Pulmonary artery endothelial cell (primary cell): ENCODE measurements around the gene NFATC1. TPM values are rescaled to one million over a fixed set of nuclear protein-coding genes. Genes with fewer than 3 reads are reported as not detected.

Experiments used
- DNase-seq: peaks from one replicate; pipeline ENCODE4 v3.0.0-alpha.2; 2011; ENCODE audit warnings: low read depth, low spot score
- total RNA-seq: library from RNA; depleted of rRNA; stranded (reverse); fragments of >200 nt; gene quantifications from 2 replicates; pipeline ENCODE4 v1.2.3, GENCODE V29; 2014

NFATC1 gene
- total RNA-seq, 1 donor from 2014 or later, result 4.5 TPM

DNA sequence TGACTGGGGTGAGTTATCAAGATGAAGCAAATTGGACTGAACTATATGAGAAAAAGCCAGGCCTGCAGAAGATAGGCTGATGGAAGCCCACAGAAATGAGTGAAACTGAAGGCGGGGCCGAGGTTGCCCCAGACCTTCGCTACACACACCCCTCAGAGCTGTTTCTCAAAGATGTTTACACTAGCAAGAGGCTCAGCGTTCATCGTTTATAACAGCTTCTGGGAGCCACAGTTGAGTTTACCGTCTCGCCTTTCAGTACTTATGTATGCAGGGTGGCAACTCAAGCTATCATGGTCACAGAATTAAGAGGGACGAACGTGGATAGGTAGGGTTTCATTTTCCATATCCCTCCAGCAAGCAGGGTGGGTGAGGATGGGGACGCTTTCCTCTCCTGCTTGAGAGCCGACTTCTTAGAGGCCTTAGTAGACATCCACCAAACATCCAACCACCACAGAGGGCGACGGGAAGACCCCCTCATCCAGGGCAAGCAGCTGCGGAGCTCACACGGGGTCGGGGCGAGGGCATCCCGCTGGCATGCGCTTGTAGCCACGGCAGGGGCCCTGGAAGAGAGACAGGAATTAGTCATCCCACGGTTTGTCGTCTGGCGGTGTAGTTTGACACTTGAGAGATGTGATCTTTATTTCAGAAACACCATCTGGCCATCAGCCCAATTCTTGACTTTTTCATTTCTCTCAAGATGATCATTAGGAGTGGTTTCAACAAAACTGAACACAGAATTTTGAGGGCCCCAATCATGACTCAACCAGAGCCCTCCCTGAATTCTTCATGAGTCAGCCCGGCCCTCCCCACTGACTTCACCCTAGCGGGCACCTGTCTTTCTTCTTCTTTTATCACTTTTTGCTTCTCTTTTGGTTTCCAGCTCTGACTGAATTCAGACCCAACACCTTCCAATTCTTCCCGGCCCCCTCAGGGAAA lies 174.8 kb downstream of the NFATC1 start:
- no peak for DNase-seq

DNA sequence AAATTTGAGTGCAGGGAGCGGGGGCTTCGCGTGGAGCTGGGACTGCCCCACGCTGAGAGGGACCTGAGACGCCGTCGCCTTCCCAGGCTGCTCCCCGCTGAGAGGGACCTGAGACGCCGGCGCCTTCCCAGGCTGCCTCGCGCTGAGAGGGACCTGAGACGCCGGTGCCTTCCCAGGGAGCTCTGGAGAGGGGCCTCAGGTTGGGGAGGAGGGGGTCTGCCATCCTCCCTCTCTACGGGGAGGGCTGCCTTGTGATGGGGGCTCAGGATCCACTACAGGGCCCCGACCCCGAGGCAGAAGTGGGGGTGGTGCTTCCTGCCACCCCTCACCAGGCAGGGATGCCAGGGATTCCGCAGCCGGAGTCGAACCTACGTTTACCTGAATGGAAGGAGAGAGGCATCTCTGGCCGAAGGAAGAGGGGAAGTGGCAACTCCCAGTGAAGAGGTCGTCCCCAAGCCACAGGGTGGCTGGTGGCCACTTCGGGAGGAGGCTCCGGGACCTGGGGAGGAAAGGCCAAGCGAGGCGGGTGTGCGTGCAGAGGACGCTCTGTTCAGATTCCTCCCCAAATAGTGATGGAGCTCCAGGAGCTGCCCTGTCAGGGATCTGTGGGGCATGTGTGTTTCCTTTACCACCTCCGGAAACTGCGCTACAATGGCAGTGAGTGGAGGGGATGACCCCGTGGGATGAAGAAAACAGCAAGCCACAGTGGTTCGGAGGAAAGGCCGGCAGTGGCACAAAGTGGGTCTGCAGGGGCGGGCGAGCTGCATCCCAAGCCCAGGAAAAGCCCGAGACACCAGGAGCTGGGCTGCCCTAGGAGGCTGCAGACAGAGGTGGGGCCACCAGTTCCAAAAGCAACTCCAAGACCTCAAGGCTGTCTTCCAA lies 175.7 kb downstream of the NFATC1 start:
- no peak for DNase-seq

DNA sequence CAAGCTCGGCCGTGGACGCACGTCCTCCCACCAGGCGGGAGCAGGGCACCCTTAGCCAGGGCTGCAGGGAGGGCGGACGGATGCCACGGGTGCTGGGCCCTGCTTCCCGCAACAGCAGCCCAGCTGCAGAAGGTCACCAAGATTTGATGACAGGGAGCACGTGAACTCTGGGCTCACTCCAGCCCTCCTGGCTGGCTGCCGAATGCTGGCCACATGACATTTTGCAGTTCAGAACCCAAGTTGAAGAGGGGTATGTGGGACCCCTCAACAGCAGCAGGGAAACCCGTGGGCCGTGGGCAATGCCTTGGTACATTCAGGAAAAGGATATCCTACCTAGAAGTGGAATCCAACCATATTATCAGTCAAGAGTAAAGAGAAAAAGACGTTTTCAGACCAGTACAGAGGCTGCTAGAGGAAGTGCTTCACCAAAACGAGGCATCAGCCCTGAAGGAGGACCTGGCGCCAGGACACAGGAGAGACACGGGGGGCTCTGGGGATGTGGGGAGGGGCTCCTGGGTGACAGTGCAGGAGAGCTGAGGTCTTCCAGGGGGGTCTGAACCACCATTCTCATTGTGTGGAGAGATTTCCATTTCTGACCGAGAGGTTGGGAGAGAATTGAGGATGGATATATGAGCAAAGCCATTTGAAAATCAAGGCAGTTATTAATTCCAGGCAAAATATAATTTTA lies 176.5 kb downstream of the NFATC1 start:
- DNase-seq, result no peak

DNA sequence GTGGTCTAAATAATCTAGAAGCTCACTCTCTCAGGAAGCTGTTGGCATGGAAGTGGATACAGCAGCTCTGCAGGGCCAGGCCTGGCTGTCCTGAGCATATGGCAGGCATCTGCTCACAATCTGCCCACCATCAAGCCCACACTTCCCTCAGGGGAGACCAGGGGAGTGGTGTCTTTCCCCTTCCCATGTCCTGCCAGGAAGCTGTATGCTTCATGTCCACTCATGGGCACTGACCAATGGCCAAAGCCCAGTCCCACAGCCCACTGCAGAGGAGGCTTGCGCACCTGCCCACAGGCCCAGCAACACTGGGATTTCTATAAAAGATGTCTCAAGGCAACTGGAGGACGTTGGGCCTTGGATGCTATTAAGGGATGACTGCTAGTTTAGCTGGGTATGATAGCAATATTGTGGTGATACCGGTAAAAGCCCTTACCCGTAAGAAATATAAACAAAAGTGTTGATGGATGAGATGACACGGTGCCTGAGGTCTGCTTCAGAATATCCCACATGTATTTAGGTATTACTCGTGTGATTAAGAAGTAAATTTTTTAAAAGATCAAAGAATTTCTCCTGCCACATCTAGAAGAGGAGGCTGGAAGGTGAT lies 177.2 kb downstream of the NFATC1 start:
- DNase-seq, result no peak

DNA sequence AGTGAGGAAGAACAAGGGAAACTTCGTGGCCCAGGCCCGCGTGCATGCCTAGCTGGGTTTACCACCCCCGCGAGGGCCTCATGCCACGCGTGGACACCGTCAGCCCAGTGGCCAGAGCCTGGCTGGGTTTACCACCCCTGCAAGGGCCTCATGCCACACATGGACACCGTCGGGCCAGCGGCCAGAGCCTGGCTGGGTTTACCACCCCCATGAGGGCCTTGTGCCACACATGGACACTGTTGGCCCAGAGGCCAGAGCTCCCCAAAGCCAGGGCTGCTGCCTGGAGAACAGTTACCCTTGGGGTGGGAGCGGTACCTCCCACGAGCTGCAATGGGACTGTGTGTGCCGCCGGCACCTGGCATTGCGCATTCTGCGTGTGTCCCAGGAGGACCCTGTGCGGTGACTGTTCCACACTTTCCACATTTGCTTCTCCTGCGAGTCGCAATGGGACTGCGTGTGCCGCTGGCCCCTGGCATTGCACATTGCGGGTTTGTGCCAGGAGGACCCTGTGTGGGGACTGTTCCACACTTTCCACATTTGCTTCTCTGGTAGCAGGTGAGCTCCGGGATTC lies 178.3 kb downstream of the NFATC1 start:
- DNase-seq, result no peak

DNA sequence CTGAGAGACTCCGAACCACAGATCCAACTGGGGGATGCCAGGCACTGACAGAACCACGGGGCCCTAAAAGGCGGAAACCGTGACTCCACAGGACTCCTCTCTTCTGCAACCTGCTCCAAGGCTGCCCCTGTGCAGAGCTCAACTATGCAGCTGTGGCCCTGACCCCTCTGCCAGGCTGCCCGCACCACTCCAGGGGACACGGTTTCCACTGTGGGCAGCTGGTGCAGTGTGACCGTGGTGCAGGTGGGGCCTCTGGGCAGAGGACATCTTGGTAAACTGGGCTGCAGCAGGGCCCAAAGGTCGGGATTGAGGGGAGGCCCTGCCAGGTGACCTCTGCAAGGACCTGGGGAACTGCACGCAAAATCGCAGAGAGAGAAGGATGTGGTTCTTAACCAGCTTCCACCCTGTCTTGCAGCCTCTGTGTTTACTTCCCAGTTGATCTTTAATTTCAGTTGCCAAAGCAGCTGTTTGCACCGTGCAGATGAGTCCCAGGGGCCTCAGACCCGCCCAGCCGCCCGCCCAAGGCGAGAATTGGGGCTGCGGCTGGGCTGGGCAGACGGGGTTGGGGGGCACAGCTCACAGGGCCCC lies 179.3 kb downstream of the NFATC1 start:
- no peak for DNase-seq

DNA sequence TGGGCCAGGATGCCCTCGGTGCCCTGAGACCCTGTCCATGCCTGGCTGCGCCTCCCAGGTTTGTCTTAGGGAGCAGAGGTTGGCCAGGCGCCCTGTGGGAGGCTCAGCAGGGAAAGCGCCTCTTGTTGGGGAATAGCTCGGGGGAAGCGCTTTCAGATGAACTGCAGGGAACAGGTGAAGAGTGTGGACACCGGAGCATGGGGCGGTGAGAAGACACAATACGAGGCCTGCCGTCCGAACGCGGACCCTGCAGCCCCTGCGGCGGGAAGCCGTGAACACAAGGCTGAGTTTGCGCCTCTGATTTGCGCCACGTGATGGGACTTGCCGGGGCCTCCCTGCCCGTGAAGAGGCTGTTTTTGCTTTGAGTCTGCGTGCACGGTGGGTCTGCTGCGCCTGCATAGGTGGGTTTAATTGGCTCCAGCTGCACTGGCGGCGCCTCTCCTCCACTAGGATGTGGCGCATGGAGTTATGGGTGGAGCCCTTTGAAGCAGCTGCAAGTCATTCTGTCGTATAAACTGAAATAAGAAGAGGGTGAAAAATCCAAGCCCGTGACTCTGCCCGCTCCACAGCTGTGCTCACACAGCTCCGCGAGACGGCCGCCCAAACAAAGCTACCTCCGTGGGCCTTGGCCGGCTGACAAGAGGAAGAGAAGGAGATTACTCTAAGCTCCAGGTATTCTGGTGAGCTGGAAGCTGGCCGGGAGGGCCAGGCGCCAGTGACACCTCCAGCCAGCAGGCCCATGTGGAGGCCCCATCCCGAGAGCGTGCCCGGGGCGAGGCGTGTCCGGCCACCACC lies 180.4 kb downstream of the NFATC1 start:
- DNase-seq, result no peak

DNA sequence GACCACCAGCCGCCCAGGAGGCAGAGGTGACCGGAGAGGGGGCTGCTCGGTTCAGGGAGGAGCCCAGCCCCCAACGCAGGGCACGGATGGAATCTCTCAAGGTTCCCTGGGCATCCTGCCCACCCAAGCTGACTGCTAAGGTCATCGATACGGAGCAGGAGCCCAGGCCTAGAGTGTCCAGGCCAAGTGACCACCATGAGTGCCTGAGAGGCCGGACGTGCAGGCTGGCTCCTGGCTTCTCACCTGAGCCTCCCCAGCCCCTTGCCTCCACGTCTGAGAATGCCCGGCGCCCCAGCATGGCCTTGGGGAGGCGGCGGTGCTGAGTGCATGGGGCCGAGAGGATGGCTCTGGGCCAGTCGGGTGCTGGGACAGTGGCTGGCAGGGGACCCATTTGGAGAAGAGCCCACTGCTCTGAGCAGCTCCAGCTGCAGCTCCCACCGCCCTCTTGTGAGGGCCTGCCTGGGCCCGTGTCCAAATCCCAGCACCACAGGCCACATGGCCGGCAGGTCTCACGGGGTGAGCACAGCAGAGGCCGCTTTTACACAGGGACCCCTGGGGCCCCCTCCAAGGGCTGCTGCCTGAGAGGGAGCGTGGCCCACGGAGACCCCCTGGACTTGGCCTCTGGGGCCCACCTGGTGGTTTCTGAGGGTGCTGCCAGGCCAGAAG lies 181.1 kb downstream of the NFATC1 start:
- no peak for DNase-seq

DNA sequence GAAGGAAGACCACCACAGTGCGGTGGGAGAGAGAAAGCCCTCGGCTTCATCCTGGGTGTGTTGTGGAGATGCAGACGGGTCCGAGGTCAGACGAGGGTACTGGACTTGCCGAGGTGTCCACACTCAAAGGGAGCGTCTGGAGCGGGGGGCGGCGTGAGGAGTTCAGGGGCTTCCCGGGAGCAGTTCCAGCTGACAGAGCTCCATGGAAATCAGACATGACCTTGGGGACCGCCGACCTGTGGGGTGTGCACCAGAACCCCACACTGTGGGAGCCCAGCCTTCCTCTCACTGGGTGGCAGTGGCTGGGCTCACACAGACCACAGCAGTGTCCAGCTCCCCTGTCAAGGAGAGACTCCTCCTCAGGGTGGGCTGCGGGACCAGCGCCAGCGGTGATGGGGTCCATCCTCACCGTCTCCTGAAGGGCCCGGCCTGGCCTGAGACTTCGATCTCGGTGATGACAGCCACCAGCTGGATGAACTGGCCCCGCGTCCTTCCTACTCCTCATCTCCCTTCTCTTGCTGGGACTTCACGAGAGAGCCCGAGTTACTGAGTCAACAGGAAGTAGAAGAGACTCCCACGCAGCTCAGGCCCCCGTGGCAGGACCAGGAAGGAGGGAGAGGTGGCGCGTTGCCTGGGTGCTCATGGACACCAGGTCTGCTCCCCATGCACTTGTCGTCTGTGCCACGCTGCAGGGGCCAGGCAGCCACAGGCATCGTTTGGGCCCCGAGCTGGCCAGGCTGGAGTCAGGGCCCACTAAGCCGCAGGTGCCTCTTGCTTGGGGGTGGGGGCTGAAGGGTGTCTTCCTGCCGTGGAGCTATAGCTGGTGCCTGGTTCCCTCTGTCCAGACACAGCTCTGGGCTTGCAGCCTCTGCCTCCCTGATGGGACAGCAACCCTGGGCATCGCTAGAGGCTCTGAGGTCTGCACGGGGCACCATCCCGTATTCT lies 182.0 kb downstream of the NFATC1 start:
- no peak for DNase-seq

DNA sequence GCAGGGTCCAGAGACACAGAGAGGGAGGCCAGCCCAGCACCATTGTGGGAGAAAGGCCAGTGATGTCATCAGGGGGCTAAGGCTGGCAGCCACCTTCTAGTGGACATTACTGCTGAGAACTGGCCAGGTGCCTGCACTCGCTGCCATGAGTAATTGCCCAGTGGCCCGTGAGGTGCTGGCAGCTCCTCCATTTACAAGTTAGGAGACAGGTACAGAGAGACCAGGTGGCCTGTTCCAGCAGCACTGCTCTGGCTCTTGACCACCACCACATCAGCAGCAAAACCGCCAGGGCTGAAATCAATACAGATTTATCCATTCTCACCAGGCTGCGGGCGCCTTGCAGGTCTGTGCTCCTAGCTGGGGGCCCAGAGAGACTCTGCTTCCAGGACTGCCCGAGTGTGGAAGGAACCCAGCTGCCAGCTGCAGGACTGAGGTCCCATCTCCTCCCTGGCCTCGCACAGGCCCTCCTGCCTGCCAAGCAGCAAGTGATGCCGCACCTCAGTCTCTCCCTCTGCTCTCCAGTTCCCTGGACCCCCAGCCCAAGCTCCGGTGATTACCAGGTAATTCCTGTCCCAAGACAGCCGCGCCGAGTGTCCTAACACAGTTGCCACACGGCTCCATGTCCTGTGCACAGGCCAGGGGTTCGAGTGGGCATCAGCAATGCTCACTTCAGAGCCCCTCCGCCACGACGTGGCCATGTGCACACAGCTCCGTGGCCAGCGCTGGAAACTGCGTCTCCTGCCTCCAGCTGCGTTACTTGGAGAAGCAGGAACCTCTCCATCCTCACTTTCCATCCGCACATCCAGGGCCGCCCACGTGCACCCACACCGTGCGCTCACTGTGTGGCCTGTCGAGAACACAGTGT lies 182.9 kb downstream of the NFATC1 start:
- no peak for DNase-seq
